Measurements from ENCODE around the gene KLHL29.

DNA sequence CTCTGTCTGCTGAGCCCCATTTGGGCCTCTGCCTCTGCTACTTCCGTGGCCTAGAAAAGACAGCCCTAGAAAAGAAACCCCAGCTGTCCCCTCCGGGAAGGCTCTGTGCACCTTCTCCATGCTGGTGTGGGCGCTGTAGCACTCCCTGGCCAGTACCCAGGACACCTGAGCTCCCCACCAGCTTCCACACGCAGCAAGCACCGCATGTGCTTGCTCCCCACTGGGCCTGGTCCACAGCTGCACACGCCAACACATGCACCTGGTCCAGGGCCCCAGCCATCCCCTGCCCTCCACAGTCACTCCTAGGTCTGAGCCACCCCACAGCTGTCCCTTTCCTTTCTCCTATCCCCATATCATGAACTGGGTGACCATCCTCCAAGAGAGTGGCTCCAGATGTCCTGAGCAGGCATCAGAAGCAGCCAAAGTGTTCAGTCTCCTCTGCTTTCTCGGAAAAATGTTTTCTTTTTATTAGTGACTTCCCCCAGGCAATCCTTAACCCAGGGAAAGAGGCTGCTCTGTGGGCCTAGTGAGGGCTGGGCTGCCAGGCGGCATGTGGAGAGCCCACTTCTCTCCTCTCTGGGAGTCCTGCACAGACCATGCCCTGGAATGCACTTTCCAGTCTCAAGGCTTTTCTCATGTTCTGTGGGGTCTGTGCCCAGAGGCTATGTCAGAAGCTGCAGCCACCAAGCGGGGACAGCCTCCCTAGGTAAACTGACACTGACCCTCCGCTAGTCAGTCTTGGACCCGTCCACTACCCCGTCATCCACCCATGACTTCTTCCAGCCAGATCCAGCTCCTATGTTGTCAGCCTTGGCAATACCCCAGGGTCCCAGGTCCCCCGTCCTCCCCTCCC, 133.7 kb downstream of the KLHL29 start:
- TF ChIP-seq, protein P1, sequence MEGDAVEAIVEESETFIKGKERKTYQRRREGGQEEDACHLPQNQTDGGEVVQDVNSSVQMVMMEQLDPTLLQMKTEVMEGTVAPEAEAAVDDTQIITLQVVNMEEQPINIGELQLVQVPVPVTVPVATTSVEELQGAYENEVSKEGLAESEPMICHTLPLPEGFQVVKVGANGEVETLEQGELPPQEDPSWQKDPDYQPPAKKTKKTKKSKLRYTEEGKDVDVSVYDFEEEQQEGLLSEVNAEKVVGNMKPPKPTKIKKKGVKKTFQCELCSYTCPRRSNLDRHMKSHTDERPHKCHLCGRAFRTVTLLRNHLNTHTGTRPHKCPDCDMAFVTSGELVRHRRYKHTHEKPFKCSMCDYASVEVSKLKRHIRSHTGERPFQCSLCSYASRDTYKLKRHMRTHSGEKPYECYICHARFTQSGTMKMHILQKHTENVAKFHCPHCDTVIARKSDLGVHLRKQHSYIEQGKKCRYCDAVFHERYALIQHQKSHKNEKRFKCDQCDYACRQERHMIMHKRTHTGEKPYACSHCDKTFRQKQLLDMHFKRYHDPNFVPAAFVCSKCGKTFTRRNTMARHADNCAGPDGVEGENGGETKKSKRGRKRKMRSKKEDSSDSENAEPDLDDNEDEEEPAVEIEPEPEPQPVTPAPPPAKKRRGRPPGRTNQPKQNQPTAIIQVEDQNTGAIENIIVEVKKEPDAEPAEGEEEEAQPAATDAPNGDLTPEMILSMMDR (IDR thresholded peaks at IDR 0.05): no peak
- no peak for TF ChIP-seq POLR2A (IDR thresholded peaks at IDR 0.05)

Measured in ovary (tissue), 3 donors.